GM11168 (cell line): ENCODE measurements around the gene DUS4L.
"Not testable (repeated sequence)": the region's sequence is repeated elsewhere in the genome, so short reads cannot be mapped to it uniquely, and the experiment has no call there.

Experiments
- in situ Hi-C: fragments of 300-500 bp; cut with MboI; formaldehyde crosslinking; loops from one replicate; pipeline ENCODE4 v1.12.0; 2022; ENCODE audit warnings: low sequenced_read_pairs; ENCODE audit not compliant: unreplicated experiment

The DUS4L gene, protein sequence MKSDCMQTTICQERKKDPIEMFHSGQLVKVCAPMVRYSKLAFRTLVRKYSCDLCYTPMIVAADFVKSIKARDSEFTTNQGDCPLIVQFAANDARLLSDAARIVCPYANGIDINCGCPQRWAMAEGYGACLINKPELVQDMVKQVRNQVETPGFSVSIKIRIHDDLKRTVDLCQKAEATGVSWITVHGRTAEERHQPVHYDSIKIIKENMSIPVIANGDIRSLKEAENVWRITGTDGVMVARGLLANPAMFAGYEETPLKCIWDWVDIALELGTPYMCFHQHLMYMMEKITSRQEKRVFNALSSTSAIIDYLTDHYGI

DNA sequence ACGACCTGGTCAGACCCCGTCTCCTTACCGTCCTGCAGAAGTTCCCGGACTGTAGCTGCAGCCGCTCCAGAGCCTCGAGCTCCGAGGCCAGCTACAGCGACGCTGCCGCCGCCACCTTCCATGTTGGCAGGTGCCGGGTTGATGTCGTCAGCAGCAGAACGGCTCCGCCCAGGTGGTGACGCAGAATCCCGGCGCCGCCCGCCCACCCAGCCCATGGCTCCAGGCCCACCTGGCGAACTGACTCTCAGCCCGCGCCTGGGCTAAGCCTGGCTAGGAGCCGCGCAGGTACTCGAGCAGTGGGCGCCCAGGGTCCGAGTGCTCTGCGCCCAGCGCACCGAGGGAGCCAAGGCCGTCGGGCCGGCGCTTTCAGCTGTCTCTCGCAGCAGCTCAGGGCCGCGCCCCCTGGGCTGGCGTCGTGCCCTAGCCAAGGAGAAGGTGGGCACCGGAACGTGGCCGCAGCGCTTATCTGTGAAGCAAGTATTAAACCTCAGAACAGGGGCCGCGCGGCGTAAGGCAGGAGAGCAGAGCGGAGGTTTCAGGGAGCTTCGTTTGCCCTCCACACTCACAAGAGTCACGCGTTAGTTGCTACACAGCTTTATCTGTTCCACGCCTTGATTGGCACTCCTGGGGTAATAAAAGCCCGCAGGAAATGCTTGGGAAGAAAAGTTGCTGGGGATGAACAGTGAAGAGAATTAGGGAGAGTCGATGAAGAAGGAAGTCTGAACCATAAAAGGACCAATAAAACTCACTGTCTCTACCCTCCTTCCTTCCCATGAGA, at the start of gene DUS4L, which contains the start of gene COG5:
Gene DUS4L (plus strand): TSS at position 197 of the 778 bp plus-strand sequence. CDS start 3,100 bp downstream, outside the sequence.
Gene COG5 (minus strand): TSS at position 146 of the 778 bp plus-strand sequence. CDS start 24 bp downstream, at position 122.
- in situ Hi-C loops = no loop called here

DNA sequence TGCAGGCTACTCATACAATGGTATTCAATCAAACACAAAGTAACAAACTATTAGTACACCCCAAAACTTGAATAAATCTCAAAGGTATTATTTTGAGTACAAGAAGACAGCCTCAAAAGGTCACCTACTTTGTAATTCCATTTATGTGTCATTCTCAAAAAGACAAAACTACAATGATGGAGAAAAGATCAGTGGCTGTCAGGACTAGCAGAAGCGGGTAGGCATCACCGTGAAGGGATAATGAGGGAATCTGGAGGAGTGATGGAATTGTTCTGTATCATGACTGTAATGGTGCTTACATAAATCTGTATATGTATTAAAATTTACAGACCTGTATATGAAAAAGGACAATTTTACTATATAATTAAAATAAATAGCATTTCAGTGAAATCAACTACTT, 37.1 kb upstream of the DUS4L start:
- in situ Hi-C loops = no loop called here

DNA sequence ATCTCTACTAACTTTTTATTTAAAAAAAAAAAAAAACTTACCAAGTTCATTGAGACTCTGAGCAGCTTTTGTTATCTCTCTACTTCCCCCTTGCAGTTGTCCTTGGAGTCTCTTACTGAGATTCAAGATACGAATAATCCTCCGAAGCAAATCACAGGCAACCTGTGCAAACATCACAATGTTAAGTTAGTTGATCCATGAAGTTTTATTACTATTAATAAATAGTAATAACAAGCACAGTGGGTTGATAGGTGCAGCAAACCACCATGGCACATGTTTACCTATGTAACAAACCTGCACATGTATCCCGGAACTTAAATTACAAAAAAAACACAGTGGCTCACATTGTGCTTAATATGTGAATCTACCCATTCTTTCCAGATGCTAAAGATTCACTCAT, 36.6 kb upstream of the DUS4L start:
- in situ Hi-C loops = no loop called here

DNA sequence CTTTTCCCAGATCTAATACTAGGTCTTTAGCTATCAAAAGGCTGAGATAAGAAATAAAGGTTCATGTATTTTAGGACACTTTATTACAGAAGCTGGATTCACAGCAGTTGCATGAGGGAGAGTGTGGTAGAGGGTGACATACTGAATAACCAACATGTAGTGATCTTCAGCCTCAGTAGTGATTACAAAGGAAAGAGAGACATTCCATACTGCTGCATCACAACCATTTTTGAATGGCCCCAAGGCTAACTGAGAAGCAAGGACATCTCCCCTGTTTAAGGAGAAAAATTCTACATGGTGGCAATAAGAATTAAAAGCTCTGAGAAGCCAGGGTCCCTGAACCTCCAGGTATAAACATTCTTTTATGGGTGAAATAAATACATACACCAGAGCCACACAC, 35.3 kb upstream of the DUS4L start:
- in situ Hi-C loops = no loop called here

DNA sequence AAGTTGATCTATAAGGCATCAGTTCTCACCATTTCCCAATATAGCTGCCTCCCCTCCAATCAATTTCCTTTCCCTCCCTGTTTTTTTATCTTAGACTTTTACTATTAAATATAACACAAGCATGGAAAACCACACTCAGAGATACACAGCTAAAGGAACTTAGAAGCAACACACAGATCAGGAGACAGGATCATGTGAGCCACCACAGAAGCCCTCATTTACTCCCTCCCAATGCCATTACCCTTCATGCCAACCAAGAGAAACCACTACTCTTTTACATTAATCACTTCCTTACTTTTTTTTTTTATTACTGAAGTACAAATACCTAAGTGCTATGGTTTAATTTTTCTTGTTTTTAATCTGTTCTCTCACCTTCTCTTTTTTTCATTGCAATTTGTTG, 33.0 kb upstream of the DUS4L start:
- in situ Hi-C loops = no loop called here

DNA sequence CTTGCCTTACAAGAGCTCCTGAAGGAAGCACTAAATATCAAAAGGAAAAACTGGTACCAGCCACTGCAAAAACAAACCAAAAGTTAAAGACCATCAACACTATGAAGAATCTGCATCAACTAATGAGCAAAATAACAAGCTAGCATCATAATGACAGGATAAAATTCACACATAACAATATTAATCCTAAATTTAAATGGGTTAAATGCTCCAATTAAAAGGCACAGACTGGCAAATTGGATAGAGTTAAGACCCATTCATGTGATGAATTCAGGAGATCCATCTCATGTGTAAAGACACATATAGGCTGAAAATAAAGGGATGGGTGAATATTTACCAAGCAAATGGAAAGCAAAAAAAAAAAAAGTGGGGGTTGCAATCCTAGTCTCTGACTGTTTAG, 29.6 kb upstream of the DUS4L start:
- in situ Hi-C loops = no loop called here

DNA sequence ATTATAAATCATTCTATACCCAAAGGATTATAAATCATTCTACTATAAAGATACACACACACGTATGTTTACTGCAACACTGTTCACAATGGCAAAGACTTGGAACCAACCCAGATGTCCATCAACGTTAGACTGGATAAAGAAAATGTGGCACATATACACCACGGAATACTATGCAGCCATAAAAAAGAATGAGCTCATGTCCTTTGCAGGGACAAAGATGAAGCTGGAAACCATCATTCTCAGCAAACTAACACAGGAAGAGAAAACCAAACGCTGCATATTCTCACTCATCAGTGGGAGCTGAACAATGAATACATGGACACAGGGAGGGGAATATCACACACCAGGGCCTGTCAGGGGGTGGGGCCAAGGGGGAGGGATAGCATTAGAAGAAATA, 26.5 kb upstream of the DUS4L start:
- in situ Hi-C loops = not testable (repeated sequence)

DNA sequence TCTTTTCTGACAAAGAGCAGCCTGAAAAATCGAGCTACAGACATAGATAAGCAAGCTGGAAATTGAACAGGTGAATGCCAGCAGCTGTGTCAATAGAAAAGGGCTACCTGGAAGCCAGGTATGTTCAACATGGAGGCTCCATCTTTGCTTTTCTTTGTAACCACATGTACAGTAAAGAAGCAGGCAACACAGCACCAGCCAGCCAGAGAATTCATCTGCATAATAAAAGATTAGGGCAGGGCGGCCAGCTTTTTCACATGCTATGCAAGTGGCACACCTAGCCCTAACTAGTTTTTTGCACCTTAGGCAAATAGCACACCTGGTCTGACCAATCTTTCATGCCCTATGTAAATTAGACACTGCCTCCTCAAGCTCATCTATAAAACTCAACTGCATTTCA, 25.8 kb upstream of the DUS4L start:
- in situ Hi-C loops = no loop called here

DNA sequence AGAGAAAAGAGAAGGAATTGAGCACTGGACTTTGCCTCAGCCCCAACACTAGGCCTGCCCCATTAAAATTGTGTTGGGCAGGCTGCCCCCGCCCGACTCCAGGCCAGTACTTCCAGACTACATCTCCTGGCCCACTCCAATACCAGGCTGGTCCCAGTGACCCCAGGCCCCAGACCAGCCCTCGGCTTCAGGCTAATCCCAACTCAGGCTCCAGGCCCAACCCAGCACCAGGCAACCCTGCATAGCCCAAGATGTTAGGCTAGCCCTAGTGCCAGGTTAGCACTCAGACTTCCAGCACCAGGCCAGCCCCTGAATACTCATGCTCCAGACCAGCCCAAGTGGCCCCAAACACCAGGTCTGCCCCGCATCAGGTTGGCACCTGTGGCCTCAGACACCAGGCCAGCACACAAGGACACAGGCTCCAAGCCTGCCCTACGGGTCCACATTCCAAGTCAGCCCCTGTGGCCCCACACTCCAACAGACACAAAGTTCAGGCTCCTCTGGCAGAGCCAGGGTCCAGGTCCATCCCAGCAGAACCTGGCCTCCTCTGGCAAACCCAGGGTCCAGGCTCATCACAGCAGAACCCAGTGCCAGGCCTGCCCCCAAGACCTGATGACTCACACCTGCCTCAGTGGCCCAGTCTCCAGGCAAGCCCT, 20.3 kb upstream of the DUS4L start:
- in situ Hi-C loops = no loop called here

DNA sequence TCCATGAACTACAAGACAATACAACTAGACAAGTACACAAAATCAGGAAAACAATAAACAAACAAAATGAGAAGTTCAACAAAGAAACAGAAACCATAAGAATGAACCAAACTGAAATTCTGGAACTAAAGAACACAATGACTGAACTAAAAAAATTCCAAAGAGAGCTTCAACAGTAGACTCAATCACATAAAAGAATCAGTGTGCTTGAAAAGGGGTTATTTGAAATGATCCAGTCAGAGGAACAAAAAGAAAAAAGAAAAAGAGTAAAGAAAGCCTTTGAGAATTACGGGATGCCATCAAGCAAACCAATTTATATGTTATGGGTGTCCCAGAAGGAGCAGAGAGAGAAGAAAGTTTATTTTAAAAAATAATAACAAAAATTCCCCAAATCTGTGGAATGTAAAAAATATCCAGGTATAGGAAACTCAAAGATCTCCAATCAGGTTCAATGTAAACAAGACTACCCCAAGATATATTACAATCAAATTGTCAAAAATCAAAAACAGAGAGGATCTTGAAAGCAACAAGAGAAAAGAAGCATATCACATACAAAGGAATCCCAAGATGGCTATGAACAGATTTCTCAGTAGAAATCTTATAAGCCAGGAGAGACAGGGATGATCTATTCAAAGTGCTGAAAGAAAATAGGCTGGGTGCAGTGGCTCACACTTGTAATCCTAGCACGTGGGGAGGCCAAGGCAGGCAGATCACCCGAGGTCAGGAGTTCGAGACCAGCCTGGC, 18.8 kb upstream of the DUS4L start:
- in situ Hi-C loops = no loop called here

DNA sequence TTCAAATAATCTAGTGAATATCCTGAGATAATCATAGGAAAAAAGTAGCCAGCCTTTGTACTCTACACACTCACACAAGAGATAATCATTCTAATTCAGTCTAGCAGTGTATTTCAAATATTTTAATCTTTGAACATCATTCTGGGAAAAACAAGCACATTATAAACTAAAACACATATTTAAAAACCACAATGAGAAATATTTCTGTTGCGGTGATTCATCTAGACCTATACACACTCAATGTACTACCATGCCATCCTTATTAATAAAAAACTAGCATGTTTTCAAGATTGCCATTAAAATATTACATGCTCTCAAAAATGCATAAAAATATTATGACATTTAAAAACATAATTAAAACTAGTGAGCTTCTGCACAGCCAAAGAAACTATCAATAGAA, 11.8 kb upstream of the DUS4L start:
- in situ Hi-C loops = no loop called here

DNA sequence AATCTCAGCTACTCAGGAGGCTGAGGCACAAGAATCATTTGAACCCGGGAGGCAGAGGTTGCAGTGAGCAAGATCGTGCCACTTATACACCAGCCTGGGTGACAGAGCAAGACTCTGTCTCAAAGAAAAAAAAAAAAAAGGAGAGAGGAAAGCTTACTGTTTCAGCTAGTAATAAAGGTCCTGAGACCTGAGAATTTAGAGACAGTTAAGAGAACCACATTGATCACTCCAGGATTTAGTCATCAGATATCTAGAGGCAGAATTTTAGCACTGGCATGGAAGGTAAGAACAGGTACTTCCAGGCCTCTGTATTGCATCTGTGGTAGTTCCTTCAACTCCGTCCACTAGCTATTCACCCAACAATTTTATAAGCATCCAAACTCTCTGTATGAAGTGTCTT, 7.9 kb upstream of the DUS4L start:
- in situ Hi-C loops = no loop called here

DNA sequence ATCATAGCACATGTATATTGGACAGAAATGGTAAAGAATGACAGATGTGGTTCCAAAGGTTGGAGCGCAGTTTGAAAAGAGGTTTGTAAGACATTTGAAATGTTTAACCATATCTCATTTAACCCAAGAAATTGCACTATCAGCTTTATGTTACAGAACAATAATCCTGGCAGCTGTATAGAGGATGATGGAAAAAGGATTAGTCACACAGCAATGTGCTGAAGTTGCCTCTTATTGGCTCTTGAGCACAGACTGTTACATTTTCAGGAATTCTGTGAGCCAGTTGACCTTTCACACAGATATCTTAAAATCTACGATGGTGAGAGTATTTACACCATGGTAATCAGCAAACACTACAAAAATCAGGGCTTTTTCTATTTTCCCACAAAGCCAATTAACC, 3.9 kb upstream of the DUS4L start:
- in situ Hi-C loops = no loop called here

DNA sequence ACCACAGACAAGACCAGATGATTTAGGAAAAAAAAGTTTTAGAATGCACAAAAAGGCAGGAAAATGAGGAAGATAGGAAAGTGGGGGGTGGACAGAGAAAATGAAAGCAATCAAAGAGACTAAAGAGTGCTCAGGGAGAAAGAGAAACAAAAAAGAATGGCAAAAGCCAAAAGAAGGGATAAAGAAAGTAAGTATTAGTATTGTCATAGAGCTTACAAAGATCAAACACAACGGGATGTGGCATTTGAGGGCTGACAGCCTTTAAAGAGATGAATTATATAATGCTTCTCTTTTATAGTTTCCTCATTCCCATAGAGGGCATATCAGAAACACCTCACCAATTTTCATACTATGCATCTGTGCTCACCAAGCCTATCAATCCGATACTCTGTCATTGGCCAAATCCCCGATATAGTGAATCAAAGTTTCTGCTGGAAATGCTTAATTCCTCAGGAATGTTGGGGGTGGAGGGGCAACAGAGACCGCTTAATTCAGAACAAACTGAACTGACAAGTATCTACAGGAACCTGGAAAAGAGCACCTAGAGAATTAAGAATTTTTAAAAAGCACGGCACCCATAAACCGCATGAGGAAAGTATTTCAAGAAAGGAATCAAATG, 2.8 kb upstream of the DUS4L start:
- in situ Hi-C loops = no loop called here

DNA sequence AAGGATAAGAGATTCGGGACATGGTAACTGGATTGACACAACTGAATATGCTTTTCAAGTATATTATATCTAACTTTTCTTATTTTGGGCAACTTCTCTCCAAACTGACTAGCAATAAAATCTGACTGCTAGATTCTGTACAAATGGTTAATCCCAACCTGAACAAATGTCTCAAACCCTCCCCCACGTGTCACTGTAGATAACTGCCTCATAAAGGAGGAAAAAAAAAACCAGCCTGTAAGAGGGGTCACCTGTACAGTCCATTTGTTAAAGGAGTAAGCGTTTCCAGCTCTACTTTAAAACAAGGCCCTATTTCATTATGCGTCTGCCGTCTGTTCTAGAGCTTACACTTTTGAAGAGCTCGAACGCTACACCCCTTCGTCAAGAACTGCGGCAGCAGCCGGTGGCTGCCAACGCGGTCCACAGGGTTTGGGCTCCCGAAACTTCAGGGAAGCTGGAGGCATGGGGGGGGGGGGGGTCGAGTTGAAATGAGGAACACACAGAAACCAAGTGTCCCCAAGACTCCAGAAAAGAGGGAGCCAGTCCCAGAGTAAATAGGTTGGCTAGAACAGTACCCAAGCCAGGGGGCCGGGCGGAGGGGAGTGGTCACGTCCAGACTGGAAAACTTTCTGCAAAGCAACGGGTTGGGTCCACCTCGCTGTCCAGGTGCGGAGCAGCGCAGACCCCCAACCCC, 543 bp upstream of the DUS4L start:
- in situ Hi-C loops = no loop called here

DNA sequence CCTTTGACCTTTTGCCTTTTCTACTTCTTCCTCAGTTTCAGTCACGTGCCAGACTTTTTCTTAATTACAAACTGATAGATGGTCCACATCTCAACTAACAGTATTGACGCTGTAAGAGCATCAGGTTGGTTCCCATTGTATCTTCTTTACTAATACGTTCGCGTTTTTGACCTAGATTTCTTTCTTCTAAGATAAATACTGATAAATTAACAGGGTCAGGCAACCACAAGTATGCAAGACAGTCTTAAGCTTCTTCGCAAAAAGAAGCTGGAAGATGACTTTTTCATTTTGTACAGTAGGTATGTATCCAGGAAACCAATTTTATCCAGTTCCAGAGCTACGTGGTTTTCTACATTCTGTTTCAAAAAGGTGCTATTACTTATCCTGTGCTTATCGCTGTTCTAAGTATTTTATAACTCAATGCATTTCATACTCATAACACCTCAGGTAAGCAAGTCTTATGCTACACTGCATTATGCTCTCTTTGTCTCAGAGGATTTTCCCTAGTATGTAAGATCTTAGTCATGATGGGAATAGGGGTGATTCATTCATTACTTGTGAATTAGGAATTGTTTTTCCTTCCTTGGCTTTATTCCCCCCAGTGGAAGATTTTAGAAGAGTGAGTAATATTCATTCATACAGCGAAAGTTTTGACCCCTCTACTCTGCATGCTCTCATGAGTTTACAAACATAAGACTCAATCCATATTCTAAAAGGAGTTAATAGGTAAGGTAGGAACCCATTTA, 955 bp downstream of the DUS4L start:
- in situ Hi-C loops = loop anchor here (5.0 kb wide), 1 partner anchor 163 kb away; no protein-coding TSS in a partner anchor

DNA sequence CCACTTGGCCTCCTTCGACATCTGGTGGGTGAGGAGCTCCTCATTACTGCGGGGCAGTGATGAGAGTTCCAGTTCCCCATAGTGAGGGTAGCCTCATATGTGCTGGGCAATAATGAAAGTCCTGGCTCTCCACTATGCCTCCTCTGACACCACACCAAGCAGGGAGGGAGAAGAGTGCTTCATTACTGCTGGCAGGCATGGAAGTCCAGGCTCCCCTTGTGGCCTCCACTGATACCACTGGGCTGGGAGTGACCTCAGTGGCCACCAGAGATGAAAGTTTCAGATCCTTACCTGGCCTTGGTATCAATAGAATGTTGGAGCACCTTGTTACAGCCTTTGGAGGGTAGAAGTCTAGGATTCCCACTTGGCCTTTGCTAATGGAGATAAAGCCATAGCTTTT, 6.5 kb downstream of the DUS4L start:
- in situ Hi-C loops = no loop called here

DNA sequence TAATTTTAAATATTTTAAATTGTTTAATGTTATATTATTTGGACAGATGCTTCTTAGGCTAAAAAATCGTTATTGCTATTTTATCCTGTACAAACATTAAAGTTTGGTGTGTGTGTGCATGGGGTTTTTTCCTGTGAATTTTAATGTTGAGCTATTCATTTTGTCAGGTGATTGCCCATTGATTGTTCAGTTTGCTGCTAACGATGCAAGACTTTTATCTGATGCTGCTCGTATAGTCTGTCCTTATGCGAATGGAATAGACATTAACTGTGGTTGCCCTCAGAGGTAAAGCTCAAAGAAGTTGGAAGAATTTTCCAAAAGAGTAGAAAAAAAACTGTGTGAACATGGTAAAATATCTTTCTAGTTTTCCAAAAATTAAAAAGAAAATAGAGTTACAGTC, 9.8 kb downstream of the DUS4L start:
- in situ Hi-C loops = no loop called here

DNA sequence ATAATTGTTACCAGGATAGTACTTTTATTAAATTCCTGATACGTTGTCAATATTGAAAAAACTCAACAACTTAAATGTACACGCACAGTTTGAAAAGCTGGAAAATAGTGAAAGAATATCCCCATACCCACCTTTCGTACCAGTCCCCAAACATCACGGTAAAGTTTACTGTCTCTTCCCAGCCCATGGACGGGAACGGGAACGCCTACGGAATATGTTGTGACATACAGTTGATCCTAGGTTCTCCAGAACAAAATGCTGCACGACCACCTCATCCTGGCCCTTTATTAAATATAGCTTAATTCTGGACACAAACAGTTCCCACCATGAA, 15.7 kb downstream of the DUS4L start:
- in situ Hi-C loops = no loop called here
